Endodermal cell (in vitro differentiated cells): ENCODE measurements around the gene EVX1. TPM values are rescaled to one million over a fixed set of nuclear protein-coding genes. Genes with fewer than 3 reads are reported as not detected.

ENCODE experiments used
- DNase-seq: peaks from one replicate; pipeline ENCODE4 v3.0.0-alpha.2; 2017
- H3K27ac ChIP-seq: 2 replicates; pipeline ENCODE4 v1.5.1; 2013; ENCODE audit warnings: mild to moderate bottlenecking, low read depth, low read length, moderate library complexity
- H3K27me3 ChIP-seq: 2 replicates; pipeline ENCODE4 v1.6.1; 2013; ENCODE audit warnings: mild to moderate bottlenecking, low read length, moderate library complexity; ENCODE audit not compliant: insufficient read depth, control insufficient read depth, poor library complexity, severe bottlenecking
- H3K36me3 ChIP-seq: 2 replicates; pipeline ENCODE4 v1.7.0; 2013; ENCODE audit warnings: mild to moderate bottlenecking, low read length, moderate library complexity; ENCODE audit not compliant: control insufficient read depth, insufficient read depth
- H3K4me1 ChIP-seq: one replicate; pipeline ENCODE4 v1.7.0; 2013; ENCODE audit warnings: low read length; ENCODE audit not compliant: control insufficient read depth, insufficient read depth
- H3K4me3 ChIP-seq: 2 replicates; pipeline ENCODE4 v1.5.1; 2013; ENCODE audit warnings: mild to moderate bottlenecking, low read length, moderate library complexity
- H3K9ac ChIP-seq: 2 replicates; pipeline ENCODE4 v1.6.1; 2013; ENCODE audit warnings: mild to moderate bottlenecking, low read length, moderate library complexity; ENCODE audit not compliant: poor library complexity, severe bottlenecking; ENCODE audit errors: extremely low read depth
- H3K9me3 ChIP-seq: 2 replicates; pipeline ENCODE4 v1.6.1; 2013; ENCODE audit warnings: mild to moderate bottlenecking, low read length, moderate library complexity; ENCODE audit not compliant: control insufficient read depth
- H3K27ac Mint-ChIP-seq: 2 replicates; pipeline ENCODE4 v1.8.0; 2020; ENCODE audit warnings: mixed read lengths
- H3K27me3 Mint-ChIP-seq: 2 replicates; pipeline ENCODE4 v1.8.0; 2021; ENCODE audit warnings: mild to moderate bottlenecking, mixed read lengths; ENCODE audit not compliant: insufficient read depth
- H3K36me3 Mint-ChIP-seq: 2 replicates; pipeline ENCODE4 v1.8.0; 2020; ENCODE audit warnings: low read depth, mixed read lengths
- H3K4me1 Mint-ChIP-seq: 2 replicates; pipeline ENCODE4 v1.8.0; 2020; ENCODE audit warnings: mixed read lengths
- H3K4me3 Mint-ChIP-seq: 2 replicates; pipeline ENCODE4 v1.8.0; 2020; ENCODE audit warnings: mild to moderate bottlenecking, moderate library complexity, mixed read lengths
- H3K9me3 Mint-ChIP-seq: 2 replicates; pipeline ENCODE4 v1.8.0; 2020; ENCODE audit warnings: mild to moderate bottlenecking, mixed read lengths
- WGBS, 2 experiments: methylation state at CpG; one replicate each; pipeline versions ENCODE4 v1.1.5 to v1.1.7; 2013; ENCODE audit warnings: missing lambda C conversion rate in 2 of 2, mixed read lengths in 1 of 2; ENCODE audit not compliant: insufficient coverage in 1 of 2, insufficient read length in 1 of 2; 5-methylcytosine and 5-hydroxymethylcytosine counted together
- total RNA-seq, 2 donors: library from RNA; stranded (reverse); fragmentation: NEBNext Ultra II Directional in 1 of 2; extraction: Animal tissue kit (Norgen Biotek cat#: 25700) in 1 of 2; gene quantifications; 2 replicates in 1 of 2; 3 replicates in 1 of 2; pipeline ENCODE4 v1.2.1, GENCODE V29; 2021
- TF ChIP-seq, protein P1 (sequence below): fragments of 200-600 bp; sonication (generic); conservative IDR thresholded peaks from 2 replicates; pipeline ENCODE4 v1.5.0; 2021; ENCODE audit warnings: antibody characterized with exemption, mild to moderate bottlenecking

The EVX1 gene
- total RNA-seq, 2 donors from 2014 or later = 4.9 to 10.7 TPM

- H3K4me1 Mint-ChIP-seq = peaks cover 13% of the 10 kb centered on the region
- H3K4me3 Mint-ChIP-seq = no peak overlapping the region
- no peak overlapping the region for H3K27ac Mint-ChIP-seq
- H3K36me3 Mint-ChIP-seq = no peaks in the 10 kb centered on the region
- H3K27me3 Mint-ChIP-seq = peaks cover 95% of the 10 kb centered on the region
- DNase-seq = peak; percentile 60
- Histone ChIP-seq H3K36me3 (no peaks in the 10 kb centered on the region), H3K27me3 (peaks cover 97% of the 10 kb centered on the region), H3K9me3 (no peaks in the 10 kb centered on the region), H3K4me3 (no peak overlapping the region), H3K9ac (no peak overlapping the region), H3K4me1 (peaks cover 4% of the 10 kb centered on the region), H3K27ac (no peak overlapping the region)
- 7 to 14% methylated on average over 13 to 30 of the region's 30 CpGs for WGBS, 2 experiments
- no peaks in the 10 kb centered on the region for H3K9me3 Mint-ChIP-seq
- TF ChIP-seq, protein P1, sequence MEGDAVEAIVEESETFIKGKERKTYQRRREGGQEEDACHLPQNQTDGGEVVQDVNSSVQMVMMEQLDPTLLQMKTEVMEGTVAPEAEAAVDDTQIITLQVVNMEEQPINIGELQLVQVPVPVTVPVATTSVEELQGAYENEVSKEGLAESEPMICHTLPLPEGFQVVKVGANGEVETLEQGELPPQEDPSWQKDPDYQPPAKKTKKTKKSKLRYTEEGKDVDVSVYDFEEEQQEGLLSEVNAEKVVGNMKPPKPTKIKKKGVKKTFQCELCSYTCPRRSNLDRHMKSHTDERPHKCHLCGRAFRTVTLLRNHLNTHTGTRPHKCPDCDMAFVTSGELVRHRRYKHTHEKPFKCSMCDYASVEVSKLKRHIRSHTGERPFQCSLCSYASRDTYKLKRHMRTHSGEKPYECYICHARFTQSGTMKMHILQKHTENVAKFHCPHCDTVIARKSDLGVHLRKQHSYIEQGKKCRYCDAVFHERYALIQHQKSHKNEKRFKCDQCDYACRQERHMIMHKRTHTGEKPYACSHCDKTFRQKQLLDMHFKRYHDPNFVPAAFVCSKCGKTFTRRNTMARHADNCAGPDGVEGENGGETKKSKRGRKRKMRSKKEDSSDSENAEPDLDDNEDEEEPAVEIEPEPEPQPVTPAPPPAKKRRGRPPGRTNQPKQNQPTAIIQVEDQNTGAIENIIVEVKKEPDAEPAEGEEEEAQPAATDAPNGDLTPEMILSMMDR = no peak
Measured at GRCh38 chr7:27202018-27202861, 40.4 kb upstream of the EVX1 start.

GRCh38 chr7:27202862-27203134 lies 39.8 kb upstream of the EVX1 start:
- Mint-ChIP-seq H3K36me3 (no peaks in the 10 kb centered on the region), H3K4me1 (peaks cover 13% of the 10 kb centered on the region), H3K27me3 (peaks cover 95% of the 10 kb centered on the region), H3K9me3 (no peaks in the 10 kb centered on the region), H3K27ac (no peak overlapping the region), H3K4me3 (no peak overlapping the region)
- peaks cover 4% of the 10 kb centered on the region for H3K4me1 ChIP-seq
- WGBS, 2 experiments = 26% methylated on average over 3 of the region's 3 CpGs; no CpG with 5 or more reads in 1 of the 2 experiments
- peaks cover 97% of the 10 kb centered on the region for H3K27me3 ChIP-seq
- no peak overlapping the region for H3K4me3 ChIP-seq
- DNase-seq = no peak
- no peak overlapping the region for H3K9ac ChIP-seq
- TF ChIP-seq, protein P1 = no peak
- no peaks in the 10 kb centered on the region for H3K36me3 ChIP-seq
- no peak overlapping the region for H3K27ac ChIP-seq
- H3K9me3 ChIP-seq = no peaks in the 10 kb centered on the region

- Histone ChIP-seq H3K27me3 (peaks cover 97% of the 10 kb centered on the region), H3K9ac (no peak overlapping the region), H3K4me1 (peaks cover 4% of the 10 kb centered on the region), H3K9me3 (no peaks in the 10 kb centered on the region), H3K27ac (no peak overlapping the region), H3K36me3 (no peaks in the 10 kb centered on the region), H3K4me3 (no peak overlapping the region)
- WGBS, 2 experiments = 22 to 24% methylated on average over 7 to 10 of the region's 10 CpGs
- H3K4me1 Mint-ChIP-seq = peaks cover 13% of the 10 kb centered on the region
- peaks cover 95% of the 10 kb centered on the region for H3K27me3 Mint-ChIP-seq
- H3K4me3 Mint-ChIP-seq = no peak overlapping the region
- H3K36me3 Mint-ChIP-seq = no peaks in the 10 kb centered on the region
- no peak overlapping the region for H3K27ac Mint-ChIP-seq
- H3K9me3 Mint-ChIP-seq = no peaks in the 10 kb centered on the region
- TF ChIP-seq, protein P1 = no peak
- DNase-seq = peak; percentile 50
Measured at GRCh38 chr7:27203365-27203953, 39.1 kb upstream of the EVX1 start.
